A549 (cell line): ENCODE measurements around the gene SEMA5B.

Source experiments
- CBX2 ChIP-seq: fragments of 200-600 bp; sonication (generic); IDR thresholded peaks from 2 replicates; pipeline ENCODE4 v1.6.1; 2016; ENCODE audit warnings: low read depth, mild to moderate bottlenecking, borderline replicate concordance
- CHD4 ChIP-seq: fragments of 200-600 bp; sonication (generic); IDR thresholded peaks from 2 replicates; pipeline ENCODE4 v1.6.1; 2016; ENCODE audit warnings: antibody characterized with exemption, mild to moderate bottlenecking, borderline replicate concordance
- EP300 ChIP-seq, 2 experiments: fragments of >200 bp; sonication (Bioruptor Twin); formaldehyde crosslinking; IDR thresholded peaks; 2 replicates in 1 of 2; 3 replicates in 1 of 2; pipeline ENCODE4 v1.6.1; 2016 to 2017
- POLR2A ChIP-seq: IDR thresholded peaks from 2 replicates; pipeline ENCODE4 v1.6.1; 2012; ENCODE audit warnings: mild to moderate bottlenecking, low read length
- RCOR1 ChIP-seq: fragments of 150-350 bp; IDR thresholded peaks from 2 replicates; pipeline ENCODE4 v1.6.1; 2014; ENCODE audit warnings: antibody characterized with exemption, low read length, low read depth
- RFX5 ChIP-seq: fragments of 450-650 bp; IDR thresholded peaks from 2 replicates; pipeline ENCODE4 v1.7.1; 2014; ENCODE audit warnings: antibody characterized with exemption, mild to moderate bottlenecking, moderate library complexity
- SMC3 ChIP-seq: fragments of >200 bp; sonication (Bioruptor Twin); formaldehyde crosslinking; IDR thresholded peaks from 3 replicates; pipeline ENCODE4 v1.6.1; 2018; ENCODE audit warnings: inconsistent platforms
- TF ChIP-seq, protein P1 (sequence below): fragments of 200-600 bp; sonication (generic); IDR thresholded peaks from 2 replicates; pipeline ENCODE4 v1.6.1; 2016; ENCODE audit warnings: antibody characterized with exemption, mild to moderate bottlenecking, moderate library complexity
- TF ChIP-seq, protein P2 (sequence below): fragments of >200 bp; sonication (Bioruptor Twin); formaldehyde crosslinking; IDR thresholded peaks from 3 replicates; pipeline ENCODE4 v1.5.1; 2016

DNA sequence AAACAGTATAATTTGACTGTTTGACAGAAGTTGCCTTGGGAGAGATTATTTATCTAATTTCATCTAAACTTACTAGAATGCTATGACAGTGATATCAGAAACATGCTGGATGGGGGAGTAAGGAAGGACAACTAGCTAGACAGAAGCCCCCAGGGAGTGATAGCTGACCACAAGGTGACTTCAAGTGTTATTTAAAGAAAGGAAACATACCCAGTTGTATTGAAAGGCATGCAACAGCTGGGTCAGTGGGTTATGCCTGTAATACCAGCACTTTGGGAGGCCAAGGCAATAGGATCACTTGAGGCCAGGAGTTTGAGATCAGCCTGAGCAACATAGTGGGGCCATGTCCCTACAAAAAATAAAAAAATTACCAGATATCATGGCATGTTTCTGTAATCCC is 163.1 kb downstream of the SEMA5B start:
- TF ChIP-seq, protein P1, sequence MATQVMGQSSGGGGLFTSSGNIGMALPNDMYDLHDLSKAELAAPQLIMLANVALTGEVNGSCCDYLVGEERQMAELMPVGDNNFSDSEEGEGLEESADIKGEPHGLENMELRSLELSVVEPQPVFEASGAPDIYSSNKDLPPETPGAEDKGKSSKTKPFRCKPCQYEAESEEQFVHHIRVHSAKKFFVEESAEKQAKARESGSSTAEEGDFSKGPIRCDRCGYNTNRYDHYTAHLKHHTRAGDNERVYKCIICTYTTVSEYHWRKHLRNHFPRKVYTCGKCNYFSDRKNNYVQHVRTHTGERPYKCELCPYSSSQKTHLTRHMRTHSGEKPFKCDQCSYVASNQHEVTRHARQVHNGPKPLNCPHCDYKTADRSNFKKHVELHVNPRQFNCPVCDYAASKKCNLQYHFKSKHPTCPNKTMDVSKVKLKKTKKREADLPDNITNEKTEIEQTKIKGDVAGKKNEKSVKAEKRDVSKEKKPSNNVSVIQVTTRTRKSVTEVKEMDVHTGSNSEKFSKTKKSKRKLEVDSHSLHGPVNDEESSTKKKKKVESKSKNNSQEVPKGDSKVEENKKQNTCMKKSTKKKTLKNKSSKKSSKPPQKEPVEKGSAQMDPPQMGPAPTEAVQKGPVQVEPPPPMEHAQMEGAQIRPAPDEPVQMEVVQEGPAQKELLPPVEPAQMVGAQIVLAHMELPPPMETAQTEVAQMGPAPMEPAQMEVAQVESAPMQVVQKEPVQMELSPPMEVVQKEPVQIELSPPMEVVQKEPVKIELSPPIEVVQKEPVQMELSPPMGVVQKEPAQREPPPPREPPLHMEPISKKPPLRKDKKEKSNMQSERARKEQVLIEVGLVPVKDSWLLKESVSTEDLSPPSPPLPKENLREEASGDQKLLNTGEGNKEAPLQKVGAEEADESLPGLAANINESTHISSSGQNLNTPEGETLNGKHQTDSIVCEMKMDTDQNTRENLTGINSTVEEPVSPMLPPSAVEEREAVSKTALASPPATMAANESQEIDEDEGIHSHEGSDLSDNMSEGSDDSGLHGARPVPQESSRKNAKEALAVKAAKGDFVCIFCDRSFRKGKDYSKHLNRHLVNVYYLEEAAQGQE: no peak
- TF ChIP-seq RCOR1 (no peak), EP300 (IDR thresholded peaks at IDR 0.05) (no peak), SMC3 (no peak), POLR2A (no peak), CHD4 (no peak), RFX5 (no peak), CBX2 (no peak)
- TF ChIP-seq, protein P2, sequence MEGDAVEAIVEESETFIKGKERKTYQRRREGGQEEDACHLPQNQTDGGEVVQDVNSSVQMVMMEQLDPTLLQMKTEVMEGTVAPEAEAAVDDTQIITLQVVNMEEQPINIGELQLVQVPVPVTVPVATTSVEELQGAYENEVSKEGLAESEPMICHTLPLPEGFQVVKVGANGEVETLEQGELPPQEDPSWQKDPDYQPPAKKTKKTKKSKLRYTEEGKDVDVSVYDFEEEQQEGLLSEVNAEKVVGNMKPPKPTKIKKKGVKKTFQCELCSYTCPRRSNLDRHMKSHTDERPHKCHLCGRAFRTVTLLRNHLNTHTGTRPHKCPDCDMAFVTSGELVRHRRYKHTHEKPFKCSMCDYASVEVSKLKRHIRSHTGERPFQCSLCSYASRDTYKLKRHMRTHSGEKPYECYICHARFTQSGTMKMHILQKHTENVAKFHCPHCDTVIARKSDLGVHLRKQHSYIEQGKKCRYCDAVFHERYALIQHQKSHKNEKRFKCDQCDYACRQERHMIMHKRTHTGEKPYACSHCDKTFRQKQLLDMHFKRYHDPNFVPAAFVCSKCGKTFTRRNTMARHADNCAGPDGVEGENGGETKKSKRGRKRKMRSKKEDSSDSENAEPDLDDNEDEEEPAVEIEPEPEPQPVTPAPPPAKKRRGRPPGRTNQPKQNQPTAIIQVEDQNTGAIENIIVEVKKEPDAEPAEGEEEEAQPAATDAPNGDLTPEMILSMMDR: no peak
